ENCODE measurements around the gene OR2C3.

GRCh38 chr1:247530785-247531184, 5.5 kb downstream of the OR2C3 start:
- no peak for TF ChIP-seq POLR2A (IDR thresholded peaks at IDR 0.05)
- no peak for TF ChIP-seq POLR2AphosphoS5 (IDR thresholded peaks at IDR 0.05)
- TF ChIP-seq CTCF (IDR thresholded peaks at IDR 0.05), result no peak
